T-cell (primary cell): ENCODE results near the gene SETD9. TPM values are rescaled to one million over a fixed set of nuclear protein-coding genes. Genes with fewer than 3 reads are reported as not detected.

Source experiments
- ATAC-seq, 4 experiments: fragments of 200-7000 bp in 3 of 4; fragments of 150-1000 bp in 1 of 4; cut with Tn5 transposase; replicated peaks in 1 of 4; 1 replicate in 3 of 4; 2 replicates in 1 of 4; pipeline ENCODE4 v1.10.0; 2021; ENCODE audit warnings: moderate library complexity in 3 of 4, mild to moderate bottlenecking in 2 of 4, moderate number of reproducible peaks in 1 of 4
- CTCF ChIA-PET, 2 donors: fragments of 300-600 bp; sonication (Branson Sonifier 250); formaldehyde crosslinking; loops; one replicate each; lab custom pipeline; 2022; ENCODE audit warnings: antibody characterized with exemption in 2 of 2; lab: Charles Lee
- POLR2A ChIA-PET, 2 donors: fragments of 300-600 bp; sonication (Branson Sonifier 250); formaldehyde crosslinking; loops; one replicate each; lab custom pipeline; 2022; ENCODE audit warnings: antibody characterized with exemption in 2 of 2; lab: Charles Lee
- DNase-seq, 35 experiments: peaks; one replicate each; pipeline versions ENCODE4 v3.0.0 to v3.0.0-alpha.2; 2013 to 2023
- H3K27ac ChIP-seq: one replicate; pipeline ENCODE4 v1.5.1; 2013; ENCODE audit warnings: low read length
- H3K27me3 ChIP-seq, 2 experiments: replicated peaks in 1 of 2; 1 replicate in 1 of 2; 2 replicates in 1 of 2; pipeline versions ENCODE4 v1.6.1 to v1.7.0; 2013; ENCODE audit warnings: low read length in 1 of 2, mixed read lengths in 1 of 2; ENCODE audit not compliant: control insufficient read depth in 2 of 2, insufficient read depth in 2 of 2; ENCODE audit errors: extremely low read depth in 1 of 2
- H3K36me3 ChIP-seq, 2 donors: 1 replicate in 1 of 2; 2 replicates in 1 of 2; pipeline versions ENCODE4 v1.6.1 to v1.7.0; 2013; ENCODE audit warnings: low read length in 1 of 2; ENCODE audit not compliant: control insufficient read depth in 2 of 2, insufficient read depth in 1 of 2; ENCODE audit errors: extremely low read depth in 1 of 2
- H3K4me1 ChIP-seq, 2 experiments: 1 replicate in 1 of 2; 2 replicates in 1 of 2; pipeline versions ENCODE4 v1.6.1 to v1.7.0; 2013; ENCODE audit warnings: low read length in 2 of 2, mixed read lengths in 1 of 2; ENCODE audit not compliant: insufficient read depth in 2 of 2, control insufficient read depth in 1 of 2; ENCODE audit errors: extremely low read depth in 1 of 2
- H3K4me3 ChIP-seq, 2 donors: 1 replicate in 1 of 2; 2 replicates in 1 of 2; pipeline versions ENCODE4 v1.5.1 to v1.7.0; 2013; ENCODE audit warnings: mild to moderate bottlenecking in 2 of 2, low read length in 1 of 2, moderate library complexity in 1 of 2; ENCODE audit not compliant: control insufficient read depth in 1 of 2; ENCODE audit errors: extremely low read depth in 1 of 2
- H3K9me3 ChIP-seq: 2 replicates; pipeline ENCODE4 v1.7.0; 2013
- H3K27ac Mint-ChIP-seq, 2 donors: one replicate each; pipeline ENCODE4 v1.8.0; 2020 to 2021; ENCODE audit warnings: mild to moderate bottlenecking in 2 of 2, mixed read lengths in 2 of 2
- H3K27me3 Mint-ChIP-seq, 2 donors: one replicate each; pipeline ENCODE4 v1.8.0; 2021 to 2022; ENCODE audit warnings: mixed read lengths in 2 of 2
- H3K36me3 Mint-ChIP-seq: one replicate; pipeline ENCODE4 v1.8.0; 2021; ENCODE audit warnings: mixed read lengths
- H3K4me1 Mint-ChIP-seq, 3 donors: one replicate each; pipeline ENCODE4 v1.8.0; 2020 to 2022; ENCODE audit warnings: mixed read lengths in 3 of 3, mild to moderate bottlenecking in 1 of 3
- H3K4me3 Mint-ChIP-seq, 3 donors: one replicate each; pipeline ENCODE4 v1.8.0; 2020 to 2022; ENCODE audit warnings: mild to moderate bottlenecking in 3 of 3, mixed read lengths in 3 of 3, moderate library complexity in 3 of 3
- H3K9me3 Mint-ChIP-seq, 3 donors: one replicate each; pipeline ENCODE4 v1.8.0; 2020 to 2022; ENCODE audit warnings: mixed read lengths in 3 of 3
- WGBS: methylation state at CpG from one replicate; pipeline ENCODE4 v1.1.5; 2013; ENCODE audit warnings: missing lambda C conversion rate; ENCODE audit not compliant: insufficient coverage; 5-methylcytosine and 5-hydroxymethylcytosine counted together
- total RNA-seq, 35 experiments: library from RNA in 6 of 35; stranded (reverse) in 6 of 35; fragments of 120-200 nt in 1 of 35; gene quantifications; one replicate each; pipeline versions ENCODE4 v1.2.1 to v1.2.4 and lab custom pipeline; 2013 to 2026

The SETD9 gene
- total RNA-seq = 1 to 10 TPM in 4 of 5 donors, under 1 TPM in 1; 0.73 to 6.4 (median 5.3) TPM
- 7.9 TPM for total RNA-seq (2013)
- total RNA-seq (lab: John Stamatoyannopoulos, UW) = 0.52 to 6.6 (median 2.6) reads per million in 29 experiments

GRCh38 chr5:56909294-56910209 lies at the start of gene SETD9:
Gene SETD9, plus strand, starts transcription at chr5:56909596. Its CDS starts 50 bp downstream, at chr5:56909646.
- Mint-ChIP-seq H3K27me3 (no peaks in the 10 kb centered on the region), H3K9me3 (peaks cover 0 to 6% (median 0%) of the 10 kb centered on the region in 3 donors), H3K4me1 (peaks cover 20 to 21% (median 20%) of the 10 kb centered on the region in 3 donors), H3K27ac (peak within 1 kb of the TSS; percentile 82 to 92), H3K36me3 (no peaks in the 10 kb centered on the region), H3K4me3 (peak within 1 kb of the TSS; percentile 90 to 99 (median 90))
- under 1% methylated on average over 70 of the region's 84 CpGs for WGBS
- Histone ChIP-seq H3K9me3 (no peaks in the 10 kb centered on the region), H3K27me3 (no peaks in the 10 kb centered on the region), H3K4me3 (peak within 1 kb of the TSS; percentile 66 to 86), H3K27ac (peak within 1 kb of the TSS; percentile 53), H3K36me3 (no peaks in the 10 kb centered on the region), H3K4me1 (peaks cover 6 to 8% of the 10 kb centered on the region in 2 experiments)
- peak; percentile 78 to 89 (median 83) for ATAC-seq
- ChIA-PET CTCF (interaction anchor here (0.6 to 1.7 kb wide), 5 partner anchors 10 to 1551 kb away, joined by 3 to 10 read pairs (median 4); no protein-coding TSS in a partner anchor), POLR2A (interaction anchor here (0.6 to 1.0 kb wide), 2 partner anchors 41 to 229 kb away, joined by 3 to 13 read pairs; no protein-coding TSS in a partner anchor)
- peak; percentile 45 to 89 (median 71) for DNase-seq

- Mint-ChIP-seq H3K36me3 (peaks cover 43% of the 10 kb centered on the region), H3K9me3 (no peaks in the 10 kb centered on the region), H3K4me3 (no peak overlapping the region), H3K27ac (peak overlapping the region in 1 of 2 donors; percentile 17), H3K4me1 (peaks cover 8 to 31% (median 23%) of the 10 kb centered on the region in 3 donors), H3K27me3 (no peaks in the 10 kb centered on the region)
- CTCF ChIA-PET = interaction anchor here in 1 of 2 donors (0.7 kb wide), 2 partner anchors 65 to 511 kb away, joined by 3 read pairs; no protein-coding TSS in a partner anchor
- H3K4me3 ChIP-seq = no peak overlapping the region
- POLR2A ChIA-PET = interaction anchor here in 1 of 2 donors (0.5 kb wide), 1 partner anchor 917 kb away, joined by 5 read pairs; no protein-coding TSS in a partner anchor
- no peak for ATAC-seq
- H3K36me3 ChIP-seq = peaks cover 8 to 71% of the 10 kb centered on the region in 2 donors
- no peaks in the 10 kb centered on the region for H3K27me3 ChIP-seq
- H3K27ac ChIP-seq = no peak overlapping the region
- H3K4me1 ChIP-seq = no peaks in the 10 kb centered on the region
- 63% methylated on average over 1 of the region's 4 CpGs for WGBS
- no peak for DNase-seq
- H3K9me3 ChIP-seq = no peaks in the 10 kb centered on the region
Observed at GRCh38 chr5:56861893-56862485, 47.4 kb upstream of the SETD9 start.

GRCh38 chr5:56862909-56863308 lies 46.5 kb upstream of the SETD9 start:
- H3K27ac ChIP-seq = no peak overlapping the region
- H3K27me3 ChIP-seq = no peaks in the 10 kb centered on the region
- no peaks in the 10 kb centered on the region for H3K9me3 Mint-ChIP-seq
- no peaks in the 10 kb centered on the region for H3K4me1 ChIP-seq
- DNase-seq (peak in 1 of 35 experiments; percentile 18), ATAC-seq (peak in 1 of 4 experiments; percentile 40)
- no peaks in the 10 kb centered on the region for H3K27me3 Mint-ChIP-seq
- ChIA-PET POLR2A (no interaction called here), CTCF (interaction anchor here in 1 of 2 donors (0.5 kb wide), 1 partner anchor 141 kb away, joined by 3 read pairs; no protein-coding TSS in a partner anchor)
- no peak overlapping the region for H3K4me3 Mint-ChIP-seq
- H3K4me1 Mint-ChIP-seq = peaks cover 6 to 25% (median 20%) of the 10 kb centered on the region in 3 donors
- H3K36me3 ChIP-seq = peaks cover 8 to 66% of the 10 kb centered on the region in 2 donors
- peaks cover 43% of the 10 kb centered on the region for H3K36me3 Mint-ChIP-seq
- whole genome bisulfite sequencing = no CpG with 5 or more reads among the region's 3 CpGs
- no peak overlapping the region for H3K4me3 ChIP-seq
- no peak overlapping the region for H3K27ac Mint-ChIP-seq
- H3K9me3 ChIP-seq = no peaks in the 10 kb centered on the region

- no peak for ATAC-seq
- H3K36me3 Mint-ChIP-seq = peaks cover 48% of the 10 kb centered on the region
- peak overlapping the region; percentile 5 to 26 for H3K27ac Mint-ChIP-seq
- no peak overlapping the region for H3K4me3 Mint-ChIP-seq
- Histone ChIP-seq H3K36me3 (peaks cover 3 to 70% of the 10 kb centered on the region in 2 donors), H3K9me3 (no peaks in the 10 kb centered on the region), H3K27me3 (no peaks in the 10 kb centered on the region), H3K4me3 (no peak overlapping the region), H3K27ac (no peak overlapping the region), H3K4me1 (no peaks in the 10 kb centered on the region)
- no peaks in the 10 kb centered on the region for H3K9me3 Mint-ChIP-seq
- no CpG with 5 or more reads among the region's 2 CpGs for WGBS
- POLR2A ChIA-PET = no interaction called here
- CTCF ChIA-PET = interaction anchor here in 1 of 2 donors (0.6 kb wide), 1 partner anchor 22 kb away, joined by 3 read pairs; no protein-coding TSS in a partner anchor
- DNase-seq = no peak
- peaks cover 23 to 42% (median 24%) of the 10 kb centered on the region in 3 donors for H3K4me1 Mint-ChIP-seq
- no peaks in the 10 kb centered on the region for H3K27me3 Mint-ChIP-seq
Observed at GRCh38 chr5:56871777-56872176, 37.6 kb upstream of the SETD9 start.

GRCh38 chr5:56873056-56873455 lies 36.3 kb upstream of the SETD9 start:
- Mint-ChIP-seq H3K36me3 (peaks cover 57% of the 10 kb centered on the region), H3K4me3 (no peak overlapping the region), H3K27ac (peak overlapping the region; percentile 73 to 80), H3K4me1 (peaks cover 23 to 46% (median 24%) of the 10 kb centered on the region in 3 donors), H3K27me3 (no peaks in the 10 kb centered on the region), H3K9me3 (no peaks in the 10 kb centered on the region)
- ChIA-PET POLR2A (no interaction called here), CTCF (interaction anchor here in 1 of 2 donors (0.5 kb wide), 1 partner anchor 464 kb away, joined by 3 read pairs; no protein-coding TSS in a partner anchor)
- no peaks in the 10 kb centered on the region for H3K9me3 ChIP-seq
- DNase-seq (no peak), ATAC-seq (no peak)
- H3K36me3 ChIP-seq = peaks cover 3 to 77% of the 10 kb centered on the region in 2 donors
- H3K4me3 ChIP-seq = no peak overlapping the region
- H3K4me1 ChIP-seq = no peaks in the 10 kb centered on the region
- H3K27ac ChIP-seq = no peak overlapping the region
- no CpG with 5 or more reads among the region's 3 CpGs for WGBS
- H3K27me3 ChIP-seq = no peaks in the 10 kb centered on the region

GRCh38 chr5:56876327-56876726 lies 33.1 kb upstream of the SETD9 start:
- Mint-ChIP-seq H3K27ac (peak overlapping the region; percentile 35 to 53), H3K4me3 (no peak overlapping the region), H3K27me3 (no peaks in the 10 kb centered on the region), H3K36me3 (peaks cover 65% of the 10 kb centered on the region), H3K9me3 (no peaks in the 10 kb centered on the region), H3K4me1 (peaks cover 19 to 36% (median 25%) of the 10 kb centered on the region in 3 donors)
- no CpG with 5 or more reads among the region's 3 CpGs for WGBS
- Histone ChIP-seq H3K36me3 (peaks cover 3 to 89% of the 10 kb centered on the region in 2 donors), H3K27ac (no peak overlapping the region), H3K4me3 (no peak overlapping the region), H3K9me3 (no peaks in the 10 kb centered on the region), H3K4me1 (no peaks in the 10 kb centered on the region), H3K27me3 (no peaks in the 10 kb centered on the region)
- POLR2A ChIA-PET = no interaction called here
- ATAC-seq (no peak), DNase-seq (no peak)
- CTCF ChIA-PET = no interaction called here
